ENCODE data around the gene RALB.

RALB gene

GRCh38 chr2:120252225-120253020 lies at the start of gene RALB:
RALB (plus strand) TSS chr2:120252852; CDS start chr2:120278665, 25,813 bp downstream.
- peak within 1 kb of the TSS; percentile 82 for H3K4me3 ChIP-seq
- DNase-seq (ENCODE audit: low spot score), result peak; percentile 100
- TF ChIP-seq, protein P1, sequence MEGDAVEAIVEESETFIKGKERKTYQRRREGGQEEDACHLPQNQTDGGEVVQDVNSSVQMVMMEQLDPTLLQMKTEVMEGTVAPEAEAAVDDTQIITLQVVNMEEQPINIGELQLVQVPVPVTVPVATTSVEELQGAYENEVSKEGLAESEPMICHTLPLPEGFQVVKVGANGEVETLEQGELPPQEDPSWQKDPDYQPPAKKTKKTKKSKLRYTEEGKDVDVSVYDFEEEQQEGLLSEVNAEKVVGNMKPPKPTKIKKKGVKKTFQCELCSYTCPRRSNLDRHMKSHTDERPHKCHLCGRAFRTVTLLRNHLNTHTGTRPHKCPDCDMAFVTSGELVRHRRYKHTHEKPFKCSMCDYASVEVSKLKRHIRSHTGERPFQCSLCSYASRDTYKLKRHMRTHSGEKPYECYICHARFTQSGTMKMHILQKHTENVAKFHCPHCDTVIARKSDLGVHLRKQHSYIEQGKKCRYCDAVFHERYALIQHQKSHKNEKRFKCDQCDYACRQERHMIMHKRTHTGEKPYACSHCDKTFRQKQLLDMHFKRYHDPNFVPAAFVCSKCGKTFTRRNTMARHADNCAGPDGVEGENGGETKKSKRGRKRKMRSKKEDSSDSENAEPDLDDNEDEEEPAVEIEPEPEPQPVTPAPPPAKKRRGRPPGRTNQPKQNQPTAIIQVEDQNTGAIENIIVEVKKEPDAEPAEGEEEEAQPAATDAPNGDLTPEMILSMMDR (IDR thresholded peaks at IDR 0.05), result no peak
- peak within 1 kb of the TSS; percentile 77 to 93 for H3K27ac ChIP-seq

- DNase-seq (ENCODE audit: low spot score), result no peak
- TF ChIP-seq, protein P1 (IDR thresholded peaks at IDR 0.05), result no peak
- Histone ChIP-seq H3K27ac (no peak overlapping the region), H3K4me3 (no peak overlapping the region)
Observed at GRCh38 chr2:120203251-120204021, 49.2 kb upstream of the RALB start.

DNA sequence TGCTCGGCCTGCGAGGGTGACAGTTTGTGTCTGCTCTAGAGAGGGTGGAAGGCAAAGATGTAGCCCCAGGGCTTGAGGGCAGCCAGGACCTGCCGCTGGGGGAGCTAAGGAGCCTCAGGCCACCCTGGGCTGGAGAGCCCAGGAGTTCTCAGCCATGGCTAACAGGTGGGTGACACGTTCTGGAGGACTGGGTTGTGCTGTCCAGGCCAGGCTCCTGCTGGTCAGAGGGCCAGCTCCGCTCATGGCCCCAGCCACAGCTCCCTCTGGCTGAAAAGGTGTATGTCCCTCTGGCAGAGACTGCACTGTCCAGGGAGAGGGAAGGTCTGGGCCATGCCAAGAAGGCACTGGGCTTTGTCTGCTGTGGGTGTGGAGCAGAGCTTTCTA lies 48.6 kb upstream of the RALB start:
- DNase-seq (ENCODE audit: low spot score), result no peak
- H3K27ac ChIP-seq, result no peak overlapping the region
- TF ChIP-seq, protein P1 (IDR thresholded peaks at IDR 0.05), result no peak

GRCh38 chr2:120204417-120204816 lies 48.2 kb upstream of the RALB start:
- Histone ChIP-seq H3K27ac (no peak overlapping the region), H3K4me3 (no peak overlapping the region)
- DNase-seq (ENCODE audit: low spot score), result no peak
- TF ChIP-seq, protein P1 (IDR thresholded peaks at IDR 0.05), result no peak

More for the DNA sequence above, 48.6 kb upstream of the RALB start:
- H3K4me3 ChIP-seq, result no peak overlapping the region

DNA sequence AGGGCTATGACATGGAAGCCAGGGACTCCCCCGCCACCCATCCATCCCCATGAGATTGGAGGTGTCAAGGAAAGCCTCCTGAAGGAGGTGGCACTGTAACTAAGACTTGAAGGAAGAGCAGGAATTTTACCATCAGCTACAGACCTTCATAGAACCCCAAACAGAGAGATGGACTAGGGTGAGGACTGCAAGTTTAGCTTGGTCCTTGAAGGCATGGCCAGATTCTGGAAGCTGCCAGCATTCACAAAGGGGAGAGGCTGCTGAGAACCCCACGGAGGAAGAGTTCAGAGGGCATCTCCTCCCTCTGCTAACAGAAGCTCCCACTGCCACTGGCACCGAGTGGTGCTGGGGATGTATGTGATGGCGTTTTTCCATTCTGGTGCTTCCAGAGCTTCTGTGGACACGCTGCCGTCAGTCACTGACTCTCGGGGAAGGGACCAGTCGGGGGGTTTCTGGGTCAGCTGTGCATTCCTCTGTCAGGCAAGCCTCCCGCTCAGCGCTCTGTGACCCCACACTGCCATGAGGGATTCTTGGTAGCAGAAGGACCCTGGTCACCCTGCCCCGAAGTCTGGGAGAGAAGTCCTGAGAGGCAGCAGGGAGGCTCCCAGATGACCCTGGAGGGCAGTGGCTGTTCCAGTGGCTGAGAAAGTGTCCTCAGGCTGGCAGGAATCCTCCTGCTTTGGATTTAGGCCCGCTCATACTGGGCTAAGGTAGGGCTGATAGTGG lies 47.5 kb upstream of the RALB start:
- H3K27ac ChIP-seq, result no peak overlapping the region

GRCh38 chr2:120206022-120206581 lies 46.5 kb upstream of the RALB start:
- Histone ChIP-seq H3K27ac (no peak overlapping the region), H3K4me3 (no peak overlapping the region)
- TF ChIP-seq, protein P1 (IDR thresholded peaks at IDR 0.05), result no peak
- DNase-seq (ENCODE audit: low spot score), result no peak

More for the DNA sequence above, 47.5 kb upstream of the RALB start:
- no peak for DNase-seq (ENCODE audit: low spot score)
- TF ChIP-seq, protein P1 (IDR thresholded peaks at IDR 0.05), result no peak
- no peak overlapping the region for H3K4me3 ChIP-seq

All from coronary artery (tissue), 2 donors.